HEK293T (cell line): ENCODE results near the gene TMED8.

Source experiments
- CTCF ChIA-PET: fragments of 350-600 bp; formaldehyde crosslinking; extraction: SDS; loops from one replicate; lab custom pipeline; 2021; ENCODE audit warnings: antibody characterized with exemption, inconsistent platforms; lab: Yijun Ruan, JAX
- POLR2A ChIA-PET: fragments of 350-600 bp; formaldehyde crosslinking; extraction: SDS; loops from one replicate; lab custom pipeline; 2020; ENCODE audit warnings: antibody characterized with exemption, inconsistent platforms; lab: Yijun Ruan, JAX
- DNase-seq: peaks from one replicate; pipeline ENCODE4 v3.0.0; 2012; ENCODE audit warnings: mixed read lengths; ENCODE audit errors: extremely low spot score
- ARNT ChIP-seq: fragments of 450-650 bp; IDR thresholded peaks from 2 replicates; pipeline ENCODE4 v1.6.1; 2017; ENCODE audit warnings: mild to moderate bottlenecking
- BHLHE40 ChIP-seq: fragments of 450-650 bp; IDR thresholded peaks from 2 replicates; pipeline ENCODE4 v1.6.1; 2016; ENCODE audit warnings: mild to moderate bottlenecking, moderate library complexity, borderline replicate concordance
- ELF4 ChIP-seq: fragments of 450-650 bp; IDR thresholded peaks from 2 replicates; pipeline ENCODE4 v1.6.1; 2017; ENCODE audit warnings: antibody characterized with exemption
- FOXA1 ChIP-seq: fragments of 450-650 bp; IDR thresholded peaks from 2 replicates; pipeline ENCODE4 v1.6.1; 2016; ENCODE audit warnings: mild to moderate bottlenecking
- FOXK2 ChIP-seq: fragments of 450-650 bp; IDR thresholded peaks from 2 replicates; pipeline ENCODE4 v1.6.1; 2016; ENCODE audit warnings: mild to moderate bottlenecking
- HDGF ChIP-seq: fragments of 450-650 bp; IDR thresholded peaks from 2 replicates; pipeline ENCODE4 v1.6.1; 2017; ENCODE audit warnings: antibody characterized with exemption, borderline replicate concordance
- L3MBTL2 ChIP-seq: fragments of 450-650 bp; conservative IDR thresholded peaks from 2 replicates; pipeline ENCODE4 v1.6.1; 2016; ENCODE audit warnings: mild to moderate bottlenecking
- LEF1 ChIP-seq: fragments of 450-650 bp; IDR thresholded peaks from 2 replicates; pipeline ENCODE4 v1.6.1; 2017; ENCODE audit warnings: mild to moderate bottlenecking, borderline replicate concordance
- NFRKB ChIP-seq: fragments of 450-650 bp; IDR thresholded peaks from 2 replicates; pipeline ENCODE4 v1.6.1; 2016; ENCODE audit warnings: mild to moderate bottlenecking, moderate library complexity
- SP1 ChIP-seq: fragments of 450-650 bp; IDR thresholded peaks from 2 replicates; pipeline ENCODE4 v1.6.1; 2017
- SUZ12 ChIP-seq: fragments of 450-650 bp; IDR thresholded peaks from 2 replicates; pipeline ENCODE4 v1.6.1; 2016; ENCODE audit warnings: mild to moderate bottlenecking
- TARDBP ChIP-seq: fragments of 450-650 bp; IDR thresholded peaks from 2 replicates; pipeline ENCODE4 v1.6.1; 2016
- ZNF384 ChIP-seq: fragments of 450-650 bp; IDR thresholded peaks from 2 replicates; pipeline ENCODE4 v1.6.1; 2016
- TF ChIP-seq, protein P1 (sequence below): fragments of 450-650 bp; IDR thresholded peaks from 2 replicates; pipeline ENCODE4 v1.6.1; 2016

TMED8 gene

DNA sequence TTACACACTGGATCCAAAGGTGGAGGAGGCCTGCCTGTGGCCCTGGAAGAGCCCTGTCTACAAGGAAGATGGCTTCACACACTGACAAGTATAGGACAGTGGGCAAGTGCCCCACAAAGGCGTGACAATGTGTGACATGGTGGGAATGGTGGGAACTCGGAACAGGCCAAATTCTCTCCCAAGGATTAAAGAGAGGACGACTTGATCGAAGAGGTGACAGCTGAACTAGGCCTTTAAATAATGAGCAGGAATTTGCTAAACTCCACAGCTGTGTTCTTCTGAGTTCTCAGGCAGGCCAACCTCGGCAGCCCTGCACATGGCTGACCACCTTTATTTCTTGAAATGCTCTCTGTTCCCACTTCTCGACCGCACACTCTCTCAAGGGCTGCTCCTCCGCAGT is 80.0 kb downstream of the TMED8 start:
- DNase-seq, result no peak
- ChIA-PET POLR2A (no interaction called here), CTCF (interaction anchor here (4.4 kb wide), 1 partner anchor 19 kb away, joined by 21 read pairs; no protein-coding TSS in a partner anchor)
- TF ChIP-seq SP1 (no peak), LEF1 (no peak), FOXK2 (no peak), ELF4 (no peak), NFRKB (no peak), BHLHE40 (no peak), HDGF (no peak), TARDBP (no peak), ZNF384 (no peak), L3MBTL2 (no peak), SUZ12 (no peak)
- TF ChIP-seq, protein P1, sequence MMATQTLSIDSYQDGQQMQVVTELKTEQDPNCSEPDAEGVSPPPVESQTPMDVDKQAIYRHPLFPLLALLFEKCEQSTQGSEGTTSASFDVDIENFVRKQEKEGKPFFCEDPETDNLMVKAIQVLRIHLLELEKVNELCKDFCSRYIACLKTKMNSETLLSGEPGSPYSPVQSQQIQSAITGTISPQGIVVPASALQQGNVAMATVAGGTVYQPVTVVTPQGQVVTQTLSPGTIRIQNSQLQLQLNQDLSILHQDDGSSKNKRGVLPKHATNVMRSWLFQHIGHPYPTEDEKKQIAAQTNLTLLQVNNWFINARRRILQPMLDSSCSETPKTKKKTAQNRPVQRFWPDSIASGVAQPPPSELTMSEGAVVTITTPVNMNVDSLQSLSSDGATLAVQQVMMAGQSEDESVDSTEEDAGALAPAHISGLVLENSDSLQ, result no peak

DNA sequence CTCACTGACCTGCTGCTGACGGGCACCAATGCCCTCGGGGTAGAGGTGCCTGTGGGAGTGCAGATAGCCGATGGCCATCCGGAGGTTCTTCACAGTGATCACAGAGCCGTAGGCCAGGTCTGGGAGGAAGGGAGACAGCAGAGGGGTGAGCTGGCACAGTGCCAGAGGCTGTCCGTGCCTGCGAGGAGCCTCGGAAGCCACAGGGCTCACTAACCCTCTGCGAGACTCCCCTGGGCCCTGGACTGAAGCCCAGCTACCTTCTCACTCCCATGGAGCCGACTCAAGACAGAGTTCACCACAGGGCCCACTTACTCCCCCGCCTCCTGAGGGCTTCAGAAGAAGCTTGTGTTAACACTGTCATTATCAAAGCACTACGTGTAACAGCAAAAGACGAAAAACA is 80.7 kb downstream of the TMED8 start:
- no peak for DNase-seq
- TF ChIP-seq ZNF384 (no peak), ARNT (no peak)
- CTCF ChIA-PET, result interaction anchor here (4.4 kb wide), 1 partner anchor 20 kb away, joined by 21 read pairs; no protein-coding TSS in a partner anchor
- POLR2A ChIA-PET, result no interaction called here

- ChIA-PET POLR2A (no interaction called here), CTCF (interaction anchor here (0.6 to 1.8 kb wide), 2 partner anchors 25 to 174 kb away, joined by 3 to 8 read pairs; no protein-coding TSS in a partner anchor)
- DNase-seq, result no peak
- no peak for TF ChIP-seq FOXA1
These were observed 86.2 kb downstream of the TMED8 start for GRCh38 chr14:77290705-77291104.

DNA sequence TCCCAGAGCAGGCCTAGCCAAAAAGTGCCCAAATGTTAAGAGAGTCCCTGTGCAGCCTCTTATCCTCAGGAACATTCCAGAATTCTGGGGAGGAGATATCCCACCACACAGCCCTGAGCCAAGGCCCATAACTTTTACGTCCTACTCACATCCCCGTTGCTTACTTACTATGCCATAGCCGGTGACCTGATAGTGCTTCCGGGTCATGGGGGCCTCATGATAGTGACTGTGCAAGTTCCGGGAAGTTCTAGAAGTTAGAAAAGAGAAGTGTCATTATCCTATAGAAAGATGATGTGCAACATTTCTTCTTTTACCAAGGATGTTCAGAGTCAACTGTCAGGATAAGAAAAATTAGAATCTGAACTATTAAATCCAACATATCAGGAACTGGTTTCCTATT is 90.3 kb downstream of the TMED8 start:
- CTCF ChIA-PET, result interaction anchor here (1.4 kb wide), 1 partner anchor 30 kb away, joined by 5 read pairs; no protein-coding TSS in a partner anchor

More for the DNA sequence above, 90.3 kb downstream of the TMED8 start:
- DNase-seq, result no peak
- POLR2A ChIA-PET, result no interaction called here
- no peak for TF ChIP-seq FOXA1
- no peak for TF ChIP-seq L3MBTL2
- TF ChIP-seq HDGF, result no peak
- no peak for TF ChIP-seq BHLHE40
